EH (cell line): ENCODE data around the gene RXRA.
A peak's percentile ranks its signal among the peaks of the same experiment; 100 is the strongest.

Experiments used
- DNase-seq: peaks from one replicate; pipeline ENCODE4 v3.0.0-alpha.2; 2015; ENCODE audit warnings: low read depth

The RXRA gene

GRCh38 chr9:134338394-134339182, 12.3 kb downstream of the RXRA start:
- no peak for DNase-seq

- DNase-seq, result peak; percentile 19
Measured at GRCh38 chr9:134339183-134339806, 13.0 kb downstream of the RXRA start.

DNA sequence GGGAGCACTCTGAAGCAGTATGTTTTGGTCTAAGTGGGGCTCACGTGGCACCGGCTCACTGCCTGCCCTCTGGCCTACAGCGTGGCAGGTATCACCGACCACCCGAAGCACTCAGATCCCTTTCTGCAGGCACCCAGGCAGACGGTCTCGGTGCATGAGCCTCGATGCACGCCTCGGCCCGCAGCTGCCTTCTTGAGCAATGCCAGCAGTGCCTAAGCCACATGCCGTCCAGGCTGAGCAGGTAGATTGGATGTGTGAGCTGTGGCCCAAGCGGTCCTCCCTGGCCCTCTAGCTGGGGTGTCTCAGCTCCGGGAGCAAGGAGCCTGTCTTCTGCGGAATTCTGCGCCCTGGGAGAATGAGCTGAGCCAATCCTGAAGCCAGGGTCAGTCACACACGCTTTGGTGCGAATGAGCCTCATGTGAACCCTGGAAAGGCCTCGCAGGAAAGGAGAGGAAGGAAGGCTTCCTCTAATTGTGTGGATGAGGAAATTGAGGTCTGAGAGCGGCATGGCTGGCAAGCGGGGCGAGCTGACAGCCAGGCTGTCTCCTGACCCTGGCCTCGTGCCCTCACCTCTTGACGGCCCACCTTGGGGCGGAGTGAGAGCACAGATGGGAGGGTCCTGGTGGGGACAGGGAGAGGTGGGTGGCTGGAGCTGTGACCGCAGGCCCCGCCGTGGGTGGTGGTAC, 14.4 kb downstream of the RXRA start:
- no peak for DNase-seq

DNA sequence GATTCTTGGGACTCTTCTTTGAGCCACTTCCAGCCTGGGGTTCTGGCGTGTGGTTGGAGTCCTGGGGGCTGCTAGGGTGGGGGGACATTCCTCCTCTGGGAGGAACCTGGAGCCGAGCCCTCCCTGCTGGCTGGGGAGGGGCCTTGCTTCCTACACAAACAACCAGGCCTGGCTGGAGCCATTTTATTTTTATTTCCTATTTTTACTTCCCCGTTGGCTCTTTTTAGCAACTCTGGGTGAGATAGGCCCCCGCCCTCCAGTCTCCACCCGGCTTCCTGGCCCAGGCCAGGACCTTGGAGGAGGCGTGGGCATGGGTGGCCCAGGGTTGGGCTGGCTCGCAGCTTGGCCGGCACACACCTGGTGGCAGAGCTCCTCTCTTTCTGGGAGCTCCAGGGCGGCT, 15.1 kb downstream of the RXRA start:
- no peak for DNase-seq

GRCh38 chr9:134341929-134342745, 15.9 kb downstream of the RXRA start:
- no peak for DNase-seq

DNA sequence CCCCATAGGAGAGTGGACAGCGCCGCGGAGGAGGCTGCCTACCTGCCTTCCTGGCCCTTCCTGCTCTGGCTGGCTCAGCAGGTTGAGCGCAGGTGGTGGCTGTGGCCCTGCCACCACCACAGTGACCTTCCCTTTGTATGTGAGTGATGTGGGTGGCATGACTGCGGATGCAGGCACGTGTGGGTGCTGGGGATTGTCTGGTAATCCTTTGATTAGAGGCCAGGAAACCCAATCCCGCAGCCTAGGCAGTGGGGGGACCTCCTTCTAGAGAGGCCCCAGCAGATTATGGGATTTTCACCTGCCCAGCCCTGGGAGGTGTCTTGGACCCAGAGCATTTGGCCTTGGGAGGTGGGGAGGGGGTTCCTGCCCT, 16.5 kb downstream of the RXRA start:
- DNase-seq, result no peak

- no peak for DNase-seq
Measured at GRCh38 chr9:134343637-134344036, 17.4 kb downstream of the RXRA start.

GRCh38 chr9:134344068-134344799, 18.0 kb downstream of the RXRA start:
- DNase-seq, result no peak

DNA sequence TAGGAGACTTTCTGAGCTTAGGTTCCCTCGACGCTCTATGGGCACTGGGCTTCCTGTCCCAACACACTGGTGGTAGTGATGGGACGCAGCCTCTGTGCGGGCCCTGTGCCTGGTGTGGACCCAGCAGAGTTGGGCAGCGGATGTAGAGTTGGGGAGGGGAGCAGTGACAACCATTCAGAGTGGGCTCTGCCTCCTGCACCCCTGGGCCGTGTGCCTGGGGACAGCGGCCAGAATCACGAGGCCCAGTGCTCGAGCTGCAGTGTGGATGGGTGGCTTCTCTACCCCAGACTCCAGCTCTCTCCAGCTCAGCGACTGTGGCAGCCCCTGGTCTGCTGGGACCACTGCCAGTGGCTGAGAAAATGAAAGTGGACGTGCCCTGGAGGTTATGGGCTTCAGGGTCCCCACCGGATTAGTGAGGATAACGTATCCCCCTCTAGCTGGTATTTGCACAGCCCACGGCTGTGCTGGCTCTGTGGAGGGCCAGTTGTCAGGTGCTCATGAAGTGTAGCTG, 18.6 kb downstream of the RXRA start:
- DNase-seq, result no peak

DNA sequence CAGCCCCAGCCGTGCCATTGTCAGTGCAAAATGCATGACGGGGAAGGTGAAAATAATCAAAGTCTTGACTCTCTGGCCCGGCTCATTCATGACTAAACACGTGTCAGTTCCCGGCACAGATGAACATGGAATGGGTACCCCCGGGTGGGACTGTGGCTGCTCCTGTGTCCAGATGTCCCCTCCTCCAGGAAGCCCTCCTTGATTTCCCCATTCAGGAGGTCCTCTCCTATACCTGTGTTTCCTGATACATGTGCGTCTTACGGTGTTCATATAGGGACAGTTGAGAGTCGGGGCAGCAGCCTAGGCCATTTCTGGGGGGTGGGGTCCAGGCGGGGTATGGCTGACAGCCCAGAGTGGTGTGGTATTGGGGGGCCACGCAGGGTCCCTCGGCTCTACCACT, 19.5 kb downstream of the RXRA start:
- DNase-seq, result no peak

DNA sequence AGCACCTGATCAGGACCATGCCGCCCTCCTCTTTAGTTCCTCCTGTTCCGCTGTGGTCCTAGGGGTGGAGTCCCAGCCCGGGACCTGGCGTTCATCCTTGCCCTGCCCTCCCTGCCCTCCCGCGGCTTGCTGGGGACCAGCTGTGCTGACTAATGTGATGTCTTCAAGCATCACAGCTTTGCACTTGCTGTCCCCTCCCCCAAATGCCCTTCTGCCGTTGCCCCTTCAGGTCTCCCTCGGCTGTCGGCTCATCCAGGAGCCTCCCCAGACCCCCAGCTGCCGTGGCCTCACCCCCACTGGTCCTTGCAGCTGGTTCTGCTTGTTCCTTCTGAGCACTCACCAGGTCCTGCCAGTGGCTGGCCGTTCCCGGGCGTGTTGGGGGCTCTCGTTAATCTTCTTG, 19.9 kb downstream of the RXRA start:
- DNase-seq, result peak; percentile 42

DNA sequence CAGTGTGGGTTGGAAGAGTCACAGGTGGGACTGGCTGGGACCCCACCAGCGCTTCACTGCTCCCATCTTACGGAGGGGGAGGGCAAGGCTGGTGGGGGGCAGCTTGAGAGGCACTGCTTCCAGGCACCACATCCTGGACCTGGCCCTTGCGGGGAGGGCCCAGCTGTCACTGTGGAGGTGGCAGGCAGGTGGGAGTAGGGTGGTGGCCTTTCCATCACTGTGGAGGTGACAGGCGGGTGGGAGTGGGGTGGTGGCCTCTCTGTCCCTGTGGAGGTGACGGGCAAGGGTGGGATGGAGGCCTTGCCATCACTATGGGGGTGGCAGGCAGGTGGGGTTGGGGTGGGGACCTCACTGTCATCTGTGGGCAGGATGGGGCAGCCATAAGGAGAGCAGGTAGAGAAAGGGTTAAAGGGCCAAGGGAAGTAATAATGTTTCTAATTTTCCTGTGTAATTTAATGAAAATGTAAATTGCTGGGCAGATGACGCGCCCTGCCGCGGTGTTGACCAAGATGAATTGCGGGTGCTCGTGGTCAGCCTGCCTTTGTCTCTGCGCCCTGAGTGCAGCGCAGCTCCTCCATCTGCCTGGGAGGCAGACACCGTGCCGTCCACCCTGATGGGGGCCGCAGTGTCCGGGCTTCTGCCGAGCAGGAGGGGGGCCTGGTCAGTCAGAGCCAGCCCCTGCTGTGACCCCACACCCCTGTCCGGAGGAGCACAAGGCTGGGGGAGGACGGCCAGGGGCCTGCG, 20.8 kb downstream of the RXRA start:
- no peak for DNase-seq

- no peak for DNase-seq
Measured at GRCh38 chr9:134347996-134348395, 21.7 kb downstream of the RXRA start.

GRCh38 chr9:134348404-134349155, 22.3 kb downstream of the RXRA start:
- no peak for DNase-seq

DNA sequence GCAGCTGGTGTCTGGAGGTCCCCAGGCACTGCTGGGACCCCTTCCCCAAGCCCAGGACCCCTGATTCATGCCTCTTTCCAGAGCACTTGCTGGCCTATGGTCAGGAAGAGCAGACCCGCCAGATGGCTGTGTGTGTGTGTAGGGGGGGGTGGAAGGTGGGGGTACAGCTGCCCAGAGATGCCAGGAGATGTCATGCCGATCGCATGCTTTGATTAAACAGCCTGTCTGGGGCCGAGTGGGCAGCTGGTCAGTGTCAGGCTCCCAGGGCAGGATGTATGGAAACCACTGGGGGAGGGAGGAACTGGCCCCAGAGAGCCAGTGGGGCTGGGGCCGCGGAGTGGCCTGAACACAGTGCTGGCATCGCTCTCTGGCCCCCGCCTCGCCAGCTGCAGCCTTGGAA, 23.7 kb downstream of the RXRA start:
- no peak for DNase-seq

- no peak for DNase-seq
Measured at GRCh38 chr9:134350416-134350994, 24.2 kb downstream of the RXRA start.

DNA sequence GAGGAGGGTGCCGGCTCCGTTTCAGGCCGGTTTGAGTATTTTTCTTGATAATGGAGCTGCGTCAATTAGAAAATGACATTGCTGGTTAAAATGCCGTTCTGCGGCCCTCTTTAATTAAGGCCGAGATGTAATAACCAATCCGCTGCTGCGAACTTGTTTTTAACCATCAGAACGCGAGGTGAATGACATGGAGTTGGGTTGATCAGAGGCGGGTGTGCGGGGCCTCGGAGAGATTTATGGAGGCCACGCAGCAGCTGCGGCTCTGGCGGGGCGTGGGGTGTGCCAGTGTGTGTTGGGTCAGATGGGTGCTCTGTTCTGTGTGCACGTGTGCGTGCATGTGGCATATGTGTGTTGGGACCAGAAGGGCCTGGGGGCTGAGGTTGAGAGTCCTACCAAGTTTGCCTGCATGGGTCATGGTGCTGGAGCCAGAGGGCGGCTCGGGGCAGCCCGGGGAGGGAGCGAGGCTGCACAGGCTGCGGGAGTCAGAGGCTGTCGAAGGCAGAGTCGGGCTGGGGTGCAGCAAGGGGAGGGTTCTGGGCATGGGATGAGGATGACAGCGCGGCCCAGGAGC, 25.4 kb downstream of the RXRA start:
- DNase-seq, result no peak

DNA sequence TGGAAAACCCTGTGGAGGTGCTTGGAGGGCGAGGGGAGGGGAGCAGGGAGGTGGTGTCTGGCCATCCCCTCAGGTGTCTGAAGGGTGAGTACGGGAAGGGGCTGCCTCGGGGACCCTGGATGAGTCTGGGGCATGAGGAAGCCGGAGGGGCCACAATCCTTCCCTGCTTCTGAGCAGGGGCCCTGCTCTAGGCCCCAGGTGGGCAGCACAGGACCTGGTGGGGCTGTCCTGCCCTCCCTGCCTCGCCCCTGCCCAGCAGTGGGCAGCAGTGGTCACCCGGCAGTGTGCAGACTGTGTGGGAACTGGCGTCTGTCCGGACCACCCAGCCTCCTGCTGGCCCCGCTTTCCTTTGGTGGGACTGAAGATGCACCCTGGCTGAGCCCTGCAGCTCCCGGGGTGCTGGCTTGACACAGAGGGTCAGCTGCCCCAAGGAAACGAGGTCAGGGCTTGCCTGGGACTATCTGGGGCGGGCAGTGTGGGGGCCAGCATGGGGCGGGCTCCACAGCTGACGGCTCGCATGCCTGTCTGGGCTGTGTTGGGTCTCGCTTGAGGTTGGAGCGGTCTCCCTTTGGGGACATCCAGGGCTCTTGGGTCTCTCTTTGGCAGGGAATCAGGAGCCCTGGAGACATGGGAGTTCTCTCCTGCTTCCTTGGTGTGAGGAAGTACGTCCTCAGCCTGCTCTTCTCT, 26.1 kb downstream of the RXRA start:
- no peak for DNase-seq

DNA sequence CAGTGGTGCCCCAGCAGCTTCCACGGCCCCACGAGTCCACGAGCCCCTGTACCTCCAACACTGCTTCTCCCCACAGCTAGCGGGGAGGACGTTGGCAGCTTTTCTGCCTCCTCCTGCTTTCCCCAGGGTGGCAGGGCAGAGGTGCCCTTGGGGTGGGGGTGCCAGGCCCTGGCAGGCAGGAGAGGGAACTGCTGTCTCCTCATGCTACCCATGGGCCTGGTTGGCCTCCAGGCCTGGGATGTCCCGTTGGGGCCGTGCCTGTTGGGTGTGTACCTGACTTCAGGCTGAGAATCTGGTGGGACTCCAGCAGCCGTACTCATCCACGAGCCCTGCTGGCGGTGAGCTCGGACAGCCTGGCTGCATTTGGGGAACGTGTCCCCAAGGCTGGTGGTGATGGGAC, 27.3 kb downstream of the RXRA start:
- no peak for DNase-seq
